H9 (cell line): ENCODE results near the gene CRYBA2. TPM values are rescaled to one million over a fixed set of nuclear protein-coding genes. Genes with fewer than 3 reads are reported as not detected.
A peak's percentile ranks its signal among the peaks of the same experiment; 100 is the strongest.

Experiments used
- DNase-seq: peaks from one replicate; pipeline ENCODE4 v3.0.0-alpha.2; 2017
- H2AFZ ChIP-seq: one replicate; pipeline ENCODE4 v1.6.1; 2013; ENCODE audit warnings: mild to moderate bottlenecking, low read length, control low read depth, moderate library complexity
- H2AK5ac ChIP-seq: 2 replicates; pipeline ENCODE4 v1.6.1; 2013; ENCODE audit warnings: low read length, control low read depth, mixed read lengths; ENCODE audit not compliant: insufficient read length
- H2BK120ac ChIP-seq: one replicate; pipeline ENCODE4 v1.6.1; 2013; ENCODE audit warnings: low read depth, mild to moderate bottlenecking, low read length, control low read depth, inconsistent platforms; ENCODE audit not compliant: poor library complexity, severe bottlenecking
- H2BK12ac ChIP-seq: 2 replicates; pipeline ENCODE4 v1.6.1; 2013; ENCODE audit warnings: low read length, control low read depth, mixed read lengths, low read depth; ENCODE audit not compliant: insufficient read length
- H2BK15ac ChIP-seq: 2 replicates; pipeline ENCODE4 v1.6.1; 2013; ENCODE audit warnings: low read depth, low read length, control low read depth
- H2BK20ac ChIP-seq: one replicate; pipeline ENCODE4 v1.6.1; 2013; ENCODE audit warnings: low read depth, mild to moderate bottlenecking, low read length, control low read depth, inconsistent platforms; ENCODE audit not compliant: poor library complexity, severe bottlenecking
- H2BK5ac ChIP-seq: 2 replicates; pipeline ENCODE4 v1.6.1; 2013; ENCODE audit warnings: low read length, control low read depth, mixed read lengths; ENCODE audit not compliant: insufficient read length
- H3K14ac ChIP-seq: 2 replicates; pipeline ENCODE4 v1.6.1; 2013; ENCODE audit warnings: low read length, control low read depth; ENCODE audit not compliant: insufficient read depth
- H3K18ac ChIP-seq: 2 replicates; pipeline ENCODE4 v1.6.1; 2013; ENCODE audit warnings: low read depth, mild to moderate bottlenecking, mixed read lengths, low read length, control low read depth; ENCODE audit not compliant: insufficient read length
- H3K23ac ChIP-seq: 2 replicates; pipeline ENCODE4 v1.6.1; 2013; ENCODE audit warnings: low read length, control low read depth, mixed read lengths, low read depth; ENCODE audit not compliant: insufficient read length
- H3K23me2 ChIP-seq: 2 replicates; pipeline ENCODE4 v1.6.1; 2013; ENCODE audit warnings: low read depth, mild to moderate bottlenecking, mixed read lengths, low read length, control low read depth; ENCODE audit not compliant: insufficient read length, poor library complexity, severe bottlenecking
- H3K27ac ChIP-seq: 2 replicates; pipeline ENCODE4 v1.5.1; 2013; ENCODE audit warnings: low read length, control low read depth, mixed read lengths, low read depth; ENCODE audit not compliant: insufficient read length
- H3K27me3 ChIP-seq: 2 replicates; pipeline ENCODE4 v1.6.1; 2013; ENCODE audit warnings: low read length, control low read depth, inconsistent platforms; ENCODE audit not compliant: insufficient read depth
- H3K4ac ChIP-seq: 2 replicates; pipeline ENCODE4 v1.6.1; 2013; ENCODE audit warnings: low read depth, mild to moderate bottlenecking, control low read depth, inconsistent platforms, low read length, moderate library complexity
- H3K4me1 ChIP-seq: 2 replicates; pipeline ENCODE4 v1.6.1; 2013; ENCODE audit warnings: low read length, control low read depth, inconsistent platforms; ENCODE audit not compliant: insufficient read depth
- H3K4me2 ChIP-seq: 2 replicates; pipeline ENCODE4 v1.6.1; 2013; ENCODE audit warnings: low read length, control low read depth, mixed read lengths; ENCODE audit not compliant: insufficient read length, insufficient read depth
- H3K56ac ChIP-seq: 2 replicates; pipeline ENCODE4 v1.6.1; 2013; ENCODE audit warnings: low read depth, mild to moderate bottlenecking, mixed read lengths, low read length, control low read depth; ENCODE audit not compliant: insufficient read length
- H3K79me1 ChIP-seq: 2 replicates; pipeline ENCODE4 v1.6.1; 2013; ENCODE audit warnings: low read depth, mild to moderate bottlenecking, moderate library complexity, low read length, control low read depth, inconsistent platforms; ENCODE audit not compliant: insufficient read depth, poor library complexity, severe bottlenecking
- H3K79me2 ChIP-seq: 2 replicates; pipeline ENCODE4 v1.6.1; 2013; ENCODE audit warnings: low read length, control low read depth, inconsistent platforms; ENCODE audit not compliant: insufficient read depth
- H3K9ac ChIP-seq: 2 replicates; pipeline ENCODE4 v1.6.1; 2013; ENCODE audit warnings: low read length, control low read depth, mixed read lengths; ENCODE audit not compliant: insufficient read length; ENCODE audit errors: extremely low read depth
- H3K9me3 ChIP-seq: one replicate; pipeline ENCODE4 v1.6.1; 2013; ENCODE audit warnings: low read depth, low read length, inconsistent platforms; ENCODE audit not compliant: control insufficient read depth
- H3T11ph ChIP-seq: one replicate; pipeline ENCODE4 v1.6.1; 2013; ENCODE audit warnings: mild to moderate bottlenecking, low read length, control low read depth, inconsistent platforms
- H4K20me1 ChIP-seq: one replicate; pipeline ENCODE4 v1.6.1; 2013; ENCODE audit not compliant: control insufficient read depth, insufficient read length, insufficient read depth
- H4K5ac ChIP-seq: 2 replicates; pipeline ENCODE4 v1.6.1; 2013; ENCODE audit warnings: low read depth, mild to moderate bottlenecking, mixed read lengths, low read length, control low read depth; ENCODE audit not compliant: insufficient read length
- H4K8ac ChIP-seq: replicated peaks from 2 replicates; pipeline ENCODE4 v1.6.1; 2013; ENCODE audit warnings: low read length, control low read depth, mixed read lengths, low read depth; ENCODE audit not compliant: insufficient read length
- H4K91ac ChIP-seq: 2 replicates; pipeline ENCODE4 v1.6.1; 2013; ENCODE audit warnings: low read depth, mild to moderate bottlenecking, moderate library complexity, mixed read lengths, low read length, control low read depth; ENCODE audit not compliant: insufficient read length
- H3K27ac Mint-ChIP-seq, 3 experiments: 2 replicates in 2 of 3; 3 replicates in 1 of 3; pipeline ENCODE4 v1.8.0; 2020 to 2021; ENCODE audit warnings: mixed read lengths in 3 of 3, mild to moderate bottlenecking in 1 of 3, moderate library complexity in 1 of 3
- H3K27me3 Mint-ChIP-seq: 2 replicates; pipeline ENCODE4 v1.8.0; 2021; ENCODE audit warnings: low read depth, mild to moderate bottlenecking, moderate library complexity, mixed read lengths
- H3K36me3 Mint-ChIP-seq, 3 experiments: 2 replicates in 2 of 3; 3 replicates in 1 of 3; pipeline ENCODE4 v1.8.0; 2020 to 2021; ENCODE audit warnings: low read depth in 3 of 3, mixed read lengths in 3 of 3; ENCODE audit not compliant: insufficient read depth in 1 of 3
- H3K4me1 Mint-ChIP-seq, 2 experiments: 2 replicates each; pipeline ENCODE4 v1.8.0; 2020; ENCODE audit warnings: mixed read lengths in 2 of 2
- H3K4me3 Mint-ChIP-seq, 2 experiments: 2 replicates in 1 of 2; 3 replicates in 1 of 2; pipeline ENCODE4 v1.8.0; 2020 to 2021; ENCODE audit warnings: mild to moderate bottlenecking in 2 of 2, mixed read lengths in 2 of 2, moderate library complexity in 1 of 2
- H3K9me3 Mint-ChIP-seq, 2 experiments: 2 replicates in 1 of 2; 3 replicates in 1 of 2; pipeline ENCODE4 v1.8.0; 2020; ENCODE audit warnings: mild to moderate bottlenecking in 2 of 2, mixed read lengths in 2 of 2, moderate library complexity in 1 of 2
- WGBS: extraction: QIAGEN DNeasy Blood & Tissue Kit; methylation state at CpG from one replicate; pipeline ENCODE4 v1.1.7; 2013; ENCODE audit warnings: missing lambda C conversion rate, low lambda C conversion rate, mixed read lengths; ENCODE audit not compliant: insufficient read length; ENCODE audit errors: extremely low coverage; 5-methylcytosine and 5-hydroxymethylcytosine counted together
- total RNA-seq: library from RNA; stranded (reverse); gene quantifications from 2 replicates; pipeline ENCODE4 v1.2.1, GENCODE V29; 2021
- TF ChIP-seq, protein P1 (sequence below): fragments of 200-600 bp; sonication (generic); conservative IDR thresholded peaks from 3 replicates; pipeline ENCODE4 v1.8.0; 2021; ENCODE audit warnings: antibody characterized with exemption, mild to moderate bottlenecking

The CRYBA2 gene
- total RNA-seq, 1 experiment from 2014 or later, result not detected

- H4K20me1 ChIP-seq, result no peaks in the 10 kb centered on the region
- DNase-seq, result peak; percentile 85
- no peak overlapping the region for H3K23ac ChIP-seq
- TF ChIP-seq, protein P1, sequence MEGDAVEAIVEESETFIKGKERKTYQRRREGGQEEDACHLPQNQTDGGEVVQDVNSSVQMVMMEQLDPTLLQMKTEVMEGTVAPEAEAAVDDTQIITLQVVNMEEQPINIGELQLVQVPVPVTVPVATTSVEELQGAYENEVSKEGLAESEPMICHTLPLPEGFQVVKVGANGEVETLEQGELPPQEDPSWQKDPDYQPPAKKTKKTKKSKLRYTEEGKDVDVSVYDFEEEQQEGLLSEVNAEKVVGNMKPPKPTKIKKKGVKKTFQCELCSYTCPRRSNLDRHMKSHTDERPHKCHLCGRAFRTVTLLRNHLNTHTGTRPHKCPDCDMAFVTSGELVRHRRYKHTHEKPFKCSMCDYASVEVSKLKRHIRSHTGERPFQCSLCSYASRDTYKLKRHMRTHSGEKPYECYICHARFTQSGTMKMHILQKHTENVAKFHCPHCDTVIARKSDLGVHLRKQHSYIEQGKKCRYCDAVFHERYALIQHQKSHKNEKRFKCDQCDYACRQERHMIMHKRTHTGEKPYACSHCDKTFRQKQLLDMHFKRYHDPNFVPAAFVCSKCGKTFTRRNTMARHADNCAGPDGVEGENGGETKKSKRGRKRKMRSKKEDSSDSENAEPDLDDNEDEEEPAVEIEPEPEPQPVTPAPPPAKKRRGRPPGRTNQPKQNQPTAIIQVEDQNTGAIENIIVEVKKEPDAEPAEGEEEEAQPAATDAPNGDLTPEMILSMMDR, result peak; percentile 89
- no peak overlapping the region for H2BK120ac ChIP-seq
- H3K4me1 ChIP-seq, result peaks cover 9% of the 10 kb centered on the region; the same call in 1 of the 2 replicates
- no peak overlapping the region for H3K9ac ChIP-seq
- no peaks in the 10 kb centered on the region for H3K79me1 ChIP-seq
- H4K91ac ChIP-seq, result no peak overlapping the region
- no peak overlapping the region for H2BK5ac ChIP-seq
- H4K5ac ChIP-seq, result no peak overlapping the region
- WGBS, result no CpG with 5 or more reads among the region's 43 CpGs
- no peak overlapping the region for H3K18ac ChIP-seq
- H2BK20ac ChIP-seq, result no peak overlapping the region
- no peaks in the 10 kb centered on the region; a peak in 1 of 7 replicates for H3K36me3 Mint-ChIP-seq
- no peaks in the 10 kb centered on the region for H3K79me2 ChIP-seq
- no peak overlapping the region for H2AFZ ChIP-seq
- peak overlapping the region; percentile 26 for H3K4me2 ChIP-seq
- peak overlapping the region; percentile 50 to 71; a peak in 4 of 5 replicates for H3K4me3 Mint-ChIP-seq
- H3K14ac ChIP-seq, result no peak overlapping the region
- no peak overlapping the region for H2BK15ac ChIP-seq
- H3K4ac ChIP-seq, result no peak overlapping the region
- H4K8ac ChIP-seq, result no peak overlapping the region
- H2AK5ac ChIP-seq, result no peak overlapping the region
- peaks cover 95% of the 10 kb centered on the region for H3K27me3 ChIP-seq
- peaks cover 29 to 48% of the 10 kb centered on the region in 2 experiments for H3K4me1 Mint-ChIP-seq
- no peaks in the 10 kb centered on the region for H3K9me3 ChIP-seq
- no peaks in the 10 kb centered on the region for H3K23me2 ChIP-seq
- no peak overlapping the region for H3T11ph ChIP-seq
- H3K27ac Mint-ChIP-seq, result no peak overlapping the region
- peaks cover 99% of the 10 kb centered on the region for H3K27me3 Mint-ChIP-seq
- no peak overlapping the region for H3K27ac ChIP-seq
- peaks cover 0 to 10% of the 10 kb centered on the region in 2 experiments; a peak in 4 of 5 replicates for H3K9me3 Mint-ChIP-seq
- no peak overlapping the region for H2BK12ac ChIP-seq
- H3K56ac ChIP-seq, result no peak overlapping the region
Measured at GRCh38 chr2:218995972-218996711, 2.9 kb upstream of the CRYBA2 start.
